NCI-H2227 (cell line): Measurements from ENCODE around the gene MRPS10.
A peak's percentile ranks its signal among the peaks of the same experiment; 100 is the strongest.
"Not testable (repeated sequence)": the region's sequence is repeated elsewhere in the genome, so short reads cannot be mapped to it uniquely, and the experiment has no call there.

Source experiments
- DNase-seq: peaks from one replicate; lab custom pipeline; 2025; ENCODE audit not compliant: unreplicated experiment; lab: John Stamatoyannopoulos, UW

MRPS10 gene

DNA sequence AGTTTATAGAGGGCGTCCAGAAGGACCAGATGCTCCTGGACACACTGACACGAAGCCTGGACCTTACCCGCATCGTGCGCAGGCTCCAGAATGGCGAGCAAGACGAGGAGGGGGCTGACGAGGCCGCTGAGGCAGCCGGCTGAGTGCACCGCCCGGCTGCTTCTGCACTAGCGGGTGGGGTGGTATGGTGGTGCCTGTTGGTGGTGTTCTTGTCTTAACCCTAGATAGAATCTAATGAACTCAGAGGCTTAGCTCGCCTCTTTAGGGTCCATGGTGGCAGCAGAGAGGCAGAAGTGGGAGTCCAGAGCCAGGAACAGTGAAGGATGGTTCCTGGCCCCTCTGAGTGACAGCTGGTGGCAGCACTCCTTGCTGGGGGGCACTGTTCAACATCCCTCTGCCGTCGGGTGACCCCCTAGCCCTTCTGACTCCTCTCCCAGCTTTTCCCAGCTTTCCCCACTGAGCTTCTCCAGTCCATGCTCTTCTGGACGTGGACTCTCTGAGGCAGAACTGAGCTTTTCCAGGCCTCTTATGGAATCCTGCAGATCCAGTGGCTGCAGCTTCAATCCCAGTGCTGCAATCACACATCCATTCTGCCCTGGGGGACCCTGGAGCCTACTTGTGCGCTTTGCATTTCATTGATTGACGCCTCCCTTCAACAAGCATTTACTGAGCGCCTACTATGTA lies 38.3 kb downstream of the MRPS10 start:
- DNase-seq = no peak

DNA sequence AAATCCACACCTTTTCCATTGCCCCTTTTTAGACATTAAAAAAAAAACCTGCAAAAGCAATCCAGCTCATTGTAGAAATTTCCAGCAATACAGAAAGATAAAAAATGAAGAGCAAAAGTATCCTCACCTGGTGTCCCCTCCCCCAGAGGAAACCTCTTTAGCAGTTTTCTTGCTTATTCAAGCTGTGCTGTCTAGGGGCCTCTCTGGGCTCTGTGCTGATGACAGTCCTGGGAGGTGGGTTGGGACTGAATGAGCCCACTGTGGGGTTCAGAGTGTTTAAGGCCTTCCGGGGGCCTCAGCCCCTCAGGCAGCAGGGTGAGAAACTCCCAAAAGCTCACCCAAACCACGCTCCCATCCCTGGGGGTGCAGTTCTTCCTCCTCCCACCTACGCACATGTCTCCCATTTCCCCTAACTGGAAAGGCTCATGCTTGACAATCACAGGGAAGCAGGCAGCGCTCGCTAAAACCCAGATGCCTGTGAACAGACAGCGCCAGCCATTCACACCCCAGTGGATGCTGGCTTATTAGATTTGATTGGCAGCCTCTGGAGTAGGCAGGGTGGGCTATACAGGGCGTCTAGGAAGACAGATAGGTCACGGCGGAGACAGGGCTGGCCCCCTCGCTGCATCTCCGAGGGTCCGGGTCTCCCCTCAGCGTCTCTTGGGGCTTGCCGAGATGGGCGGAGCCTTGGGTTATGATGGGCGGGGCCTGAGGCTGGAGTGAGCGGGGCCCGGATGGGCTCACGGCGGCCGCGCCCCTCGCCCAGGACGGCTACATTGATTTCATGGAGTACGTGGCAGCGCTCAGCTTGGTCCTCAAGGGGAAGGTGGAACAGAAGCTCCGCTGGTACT lies 39.9 kb downstream of the MRPS10 start:
- no peak for DNase-seq

DNA sequence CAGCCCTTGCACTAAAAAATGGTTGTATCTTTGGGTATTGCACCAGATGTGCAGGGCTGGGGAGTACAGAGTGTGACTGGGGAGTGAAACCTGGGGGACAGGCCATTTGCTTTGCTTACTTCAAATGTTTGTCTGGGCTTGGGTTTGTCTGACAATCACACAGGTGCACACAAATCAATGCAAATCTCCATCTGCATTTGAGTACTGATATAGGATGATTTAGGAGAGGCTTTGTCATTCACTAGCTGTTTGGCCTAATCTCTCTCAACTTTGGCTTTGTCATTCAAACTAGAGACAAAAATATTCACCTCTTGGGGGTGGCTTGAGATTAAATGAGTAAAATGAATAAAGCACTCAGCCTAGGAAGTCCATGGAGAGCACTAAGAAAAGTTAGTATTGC lies 40.7 kb downstream of the MRPS10 start:
- no peak for DNase-seq

DNA sequence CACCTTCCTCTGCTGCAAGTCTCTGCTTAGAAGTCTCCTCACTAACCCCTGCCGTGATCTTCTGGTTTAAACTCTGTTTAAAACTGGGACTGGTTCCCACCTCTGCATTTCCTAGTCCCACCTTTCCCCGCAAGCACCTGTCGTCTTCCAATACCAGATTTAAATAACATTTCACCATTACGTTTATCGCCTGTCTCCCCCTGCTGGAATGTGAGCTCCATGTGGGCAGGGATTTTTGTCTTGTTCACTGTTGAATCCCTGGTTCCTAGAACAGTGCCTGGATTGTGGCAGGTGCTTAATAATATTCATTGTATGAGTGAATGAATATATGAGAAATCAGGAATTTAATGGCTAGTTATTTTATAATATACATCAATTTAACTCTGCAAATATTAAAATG lies 41.8 kb downstream of the MRPS10 start:
- no peak for DNase-seq

DNA sequence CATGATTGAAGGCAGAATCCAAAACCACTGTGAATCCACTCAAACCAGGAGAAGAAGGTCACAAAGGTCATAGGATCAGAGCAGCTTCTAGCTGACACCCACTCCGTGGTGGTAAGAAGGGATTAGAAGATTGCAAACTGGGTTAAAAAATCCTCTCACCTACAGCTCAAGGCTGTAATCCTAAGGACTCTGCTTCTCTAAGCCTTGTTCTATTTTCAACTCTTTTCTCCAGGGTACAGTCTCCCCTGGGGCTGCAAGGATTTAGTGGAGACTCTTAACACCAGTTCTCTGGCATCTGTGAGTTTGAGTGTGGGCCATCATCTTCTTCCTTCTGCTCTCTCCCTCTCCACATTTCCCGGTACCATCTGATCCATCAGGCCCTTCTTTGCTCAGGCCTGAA lies 44.6 kb downstream of the MRPS10 start, which contains the start of gene GUCA1A:
Gene GUCA1A (plus strand): TSS at position 264 of the 400 bp plus-strand sequence. CDS start 250 bp downstream, outside the sequence.
- no peak for DNase-seq

DNA sequence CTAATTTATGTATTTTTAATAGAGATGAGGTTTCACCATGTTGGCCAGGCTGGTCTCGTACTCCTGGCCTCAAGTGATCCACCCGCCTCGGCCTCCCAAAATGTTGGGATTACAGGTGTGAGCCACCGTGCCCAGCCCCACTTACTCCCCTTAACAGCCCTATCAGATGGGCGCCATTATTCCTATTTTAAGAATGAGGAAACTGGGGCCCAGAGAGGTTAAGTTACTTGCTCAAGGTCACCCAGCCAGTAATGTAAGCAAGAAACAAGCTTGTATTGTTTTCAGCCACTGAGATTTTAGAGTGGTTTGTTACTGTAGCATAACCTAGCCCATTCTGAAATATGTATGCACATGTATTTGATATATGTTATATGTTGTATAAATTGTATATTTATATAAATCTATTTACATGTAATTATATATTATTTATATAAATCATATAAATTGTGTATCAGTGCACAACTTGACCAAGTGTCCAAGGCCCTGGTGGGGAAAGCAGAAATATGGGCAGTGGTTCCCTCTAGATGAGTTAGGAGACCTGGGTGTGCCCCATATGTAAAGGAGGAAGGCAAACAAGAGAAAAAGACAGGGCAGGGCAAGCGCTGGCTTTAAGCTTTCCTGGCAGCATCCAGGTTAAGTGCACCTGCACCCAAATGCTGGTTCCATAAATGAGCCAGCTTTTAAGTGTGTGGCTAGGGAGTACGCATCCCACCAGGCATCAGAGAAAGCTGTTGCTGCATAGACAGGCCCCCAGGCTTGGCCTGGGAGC lies 45.7 kb downstream of the MRPS10 start:
- DNase-seq = no peak

DNA sequence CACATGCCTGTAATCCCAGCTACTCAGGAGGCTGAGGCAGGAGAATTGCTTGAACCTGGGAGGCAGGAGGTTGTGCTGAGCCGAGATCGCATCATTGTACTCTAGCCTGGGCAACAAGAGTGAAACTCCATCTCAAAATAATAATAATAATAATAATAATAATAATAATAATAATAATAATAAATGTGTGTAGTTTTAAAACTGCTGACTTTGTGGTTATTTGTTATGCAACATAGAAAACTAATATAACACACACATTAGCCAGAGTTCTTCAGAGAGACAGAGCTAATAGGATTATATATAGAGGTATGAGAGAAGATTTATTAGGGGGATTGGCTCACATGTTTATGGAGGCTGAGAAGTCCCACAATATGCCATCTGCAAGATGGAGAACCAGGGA lies 47.9 kb downstream of the MRPS10 start:
- not testable (repeated sequence) for DNase-seq

DNA sequence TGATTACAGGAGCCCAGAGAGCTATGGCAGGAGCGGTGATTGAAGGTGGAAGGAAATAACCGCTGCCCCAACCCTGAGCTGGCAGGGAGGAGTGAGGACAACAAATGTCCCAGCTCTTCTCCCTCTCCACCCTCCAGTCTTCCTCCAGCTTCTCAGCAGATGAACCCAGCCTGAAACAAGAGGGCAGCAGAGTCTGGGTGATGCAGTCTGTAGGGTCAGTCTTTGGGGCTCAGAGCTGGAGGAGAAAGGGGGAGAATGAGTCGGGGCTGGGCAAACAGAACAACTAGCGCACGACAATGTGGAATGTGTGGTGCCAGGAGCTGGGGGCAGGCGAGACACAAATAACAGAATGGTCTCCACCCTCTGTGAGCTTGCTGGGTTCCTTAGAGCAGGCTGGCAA lies 49.0 kb downstream of the MRPS10 start:
- DNase-seq = no peak

DNA sequence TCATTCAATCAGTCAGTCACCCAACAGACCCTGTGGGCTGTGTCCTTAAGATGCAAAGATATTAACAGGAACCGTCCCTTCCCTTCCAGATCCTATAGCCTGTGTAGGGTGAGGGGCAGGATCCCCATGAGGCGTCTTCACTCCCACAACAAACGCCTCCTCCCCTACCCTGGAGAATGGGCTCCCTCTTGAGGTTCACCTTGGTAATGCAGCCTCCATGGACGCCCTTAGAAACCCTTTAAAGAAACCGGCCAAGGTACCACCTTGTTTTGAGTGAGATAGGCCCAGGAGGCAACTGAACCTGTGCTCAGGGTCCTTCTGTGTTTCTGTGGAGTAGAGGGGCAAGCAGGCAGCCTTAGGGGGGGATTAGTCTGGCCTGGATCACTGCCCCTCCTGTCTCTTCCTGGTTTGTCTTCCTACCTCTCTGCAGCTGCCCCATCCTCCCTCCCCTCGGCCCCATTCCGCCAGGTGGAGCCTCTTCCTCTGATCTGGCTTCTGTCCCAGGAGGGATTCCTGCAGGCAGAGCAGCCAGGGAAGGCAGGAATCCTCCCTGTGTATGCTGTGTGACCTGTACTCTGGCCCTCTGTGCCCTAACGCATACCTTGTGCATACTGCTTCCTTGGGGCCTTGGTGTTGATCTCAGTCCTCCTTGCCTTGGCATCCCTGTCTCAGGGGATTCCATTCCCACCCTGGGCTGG lies 51.1 kb downstream of the MRPS10 start:
- peak; percentile 80 for DNase-seq

DNA sequence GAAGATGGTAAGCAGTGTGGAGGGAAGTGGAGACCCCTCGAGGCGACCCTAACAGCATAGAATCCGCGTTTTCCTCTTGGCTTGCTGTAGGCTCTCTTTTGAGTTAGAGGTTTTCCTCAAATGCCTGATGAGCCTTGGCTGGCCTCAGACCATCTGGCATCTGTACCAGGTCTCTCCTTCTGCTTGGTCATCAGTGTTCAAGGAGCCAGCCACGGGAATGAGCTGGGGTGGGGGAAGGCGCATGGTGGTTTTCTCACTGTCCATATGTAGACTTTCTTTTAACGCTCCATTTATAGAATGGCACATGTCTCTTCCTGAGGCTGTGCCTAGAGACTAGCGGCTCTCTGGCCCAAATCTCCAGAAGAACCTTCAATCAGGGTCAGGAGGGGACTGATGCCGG lies 52.6 kb downstream of the MRPS10 start:
- no peak for DNase-seq

DNA sequence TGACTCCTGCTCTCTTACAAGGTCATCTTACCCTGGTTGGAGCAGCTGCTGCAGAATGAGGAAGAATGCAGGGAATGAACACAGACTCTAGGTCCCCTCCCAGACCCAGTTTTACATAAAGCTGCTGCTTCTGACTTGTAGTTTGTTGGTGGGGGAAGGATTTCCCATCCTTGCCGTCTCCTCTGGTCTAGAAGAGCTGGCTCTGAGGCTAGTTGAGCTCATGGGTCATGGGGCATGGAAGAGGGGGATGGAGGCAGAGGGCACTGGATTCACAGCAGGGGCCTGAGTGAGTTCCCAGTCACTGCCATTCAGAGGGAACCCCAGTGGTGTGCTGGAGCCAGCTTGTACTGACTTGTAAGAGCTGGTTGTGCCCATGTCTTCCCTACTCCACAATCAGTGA lies 53.7 kb downstream of the MRPS10 start:
- DNase-seq = no peak

DNA sequence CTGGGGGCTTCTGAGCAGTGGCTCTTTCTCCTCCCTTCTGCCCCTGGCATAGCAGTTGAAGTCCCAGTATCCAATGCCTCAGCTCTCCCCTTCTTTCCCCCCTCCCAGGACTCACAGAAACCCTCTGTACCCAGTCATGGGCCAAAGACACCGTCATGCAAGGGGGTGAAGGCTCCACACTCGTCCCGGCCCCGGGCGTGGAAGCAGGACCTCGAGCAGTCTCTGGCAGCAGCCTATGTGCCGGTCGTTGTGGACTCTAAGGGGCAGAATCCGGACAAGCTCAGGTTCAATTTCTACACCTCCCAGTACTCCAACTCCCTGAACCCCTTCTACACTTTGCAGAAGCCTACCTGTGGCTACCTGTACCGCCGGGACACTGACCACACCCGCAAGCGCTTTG lies 54.8 kb downstream of the MRPS10 start:
- DNase-seq = no peak

DNA sequence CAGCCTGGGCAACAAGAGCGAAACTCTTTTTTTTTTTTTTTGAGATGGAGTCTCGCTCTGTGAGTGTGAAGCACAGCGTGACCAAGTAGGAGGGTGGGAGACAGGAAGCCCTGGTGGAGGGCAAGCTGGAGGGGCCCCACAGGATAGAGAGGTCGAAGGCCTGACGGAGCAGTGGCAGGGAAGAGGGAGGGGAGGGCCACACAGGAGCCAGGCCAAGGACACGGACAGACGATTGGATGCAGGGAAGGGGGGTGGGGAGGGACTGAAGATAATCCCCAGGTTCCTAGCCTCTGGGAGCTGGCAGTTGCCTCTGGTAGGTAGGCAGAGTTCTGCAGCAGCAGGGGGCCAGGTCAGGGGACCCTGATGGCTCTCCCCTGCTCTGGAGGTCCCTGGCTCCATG lies 55.3 kb downstream of the MRPS10 start:
- DNase-seq = no peak

DNA sequence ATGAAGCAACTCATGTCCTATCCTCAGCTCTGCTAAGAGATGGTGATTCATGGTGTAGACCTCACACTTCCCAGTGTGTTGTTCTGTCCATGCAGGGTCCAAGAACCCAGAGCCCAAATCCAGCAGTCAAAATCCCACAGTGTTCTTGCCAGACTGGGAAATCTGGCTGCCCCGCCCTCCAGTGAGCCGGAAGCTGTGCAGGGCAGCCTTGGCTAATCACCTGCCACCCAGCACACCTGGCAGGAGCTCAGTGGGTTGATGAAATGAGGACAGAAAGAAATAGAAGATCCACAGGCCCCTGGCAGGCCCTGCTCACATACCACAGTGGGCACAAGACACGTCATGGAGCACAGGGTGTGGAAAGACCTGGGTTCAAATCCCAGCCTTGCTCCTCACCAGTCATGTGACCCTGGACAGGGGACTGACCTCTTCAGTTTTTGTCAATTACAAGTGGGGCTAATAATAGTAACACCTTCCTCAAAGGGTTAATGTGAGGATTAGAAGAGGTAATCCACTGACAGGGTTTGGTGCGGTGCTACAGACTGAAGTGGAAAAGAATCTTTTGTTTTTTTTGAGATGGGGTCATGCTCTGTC lies 58.1 kb downstream of the MRPS10 start:
- DNase-seq = no peak

DNA sequence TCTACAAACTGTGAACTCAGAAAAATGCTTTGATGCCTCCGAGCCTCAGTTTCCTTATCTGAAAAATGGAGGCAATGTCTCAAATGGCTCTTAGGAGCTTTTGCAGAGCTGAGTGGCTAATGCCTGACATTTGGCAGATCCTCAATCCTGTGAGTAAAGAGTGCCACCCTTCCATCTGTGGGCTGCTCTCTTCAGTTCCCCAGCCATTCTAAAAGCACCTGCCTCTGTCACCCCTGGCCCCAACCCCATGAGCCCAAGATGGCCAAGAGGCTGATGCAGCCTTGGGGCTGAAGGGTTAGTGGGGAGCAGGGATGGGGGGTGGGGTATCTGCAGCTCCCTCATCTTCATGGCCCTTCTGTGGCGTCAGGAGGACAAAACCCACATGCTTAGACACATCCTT lies 59.0 kb downstream of the MRPS10 start:
- no peak for DNase-seq

DNA sequence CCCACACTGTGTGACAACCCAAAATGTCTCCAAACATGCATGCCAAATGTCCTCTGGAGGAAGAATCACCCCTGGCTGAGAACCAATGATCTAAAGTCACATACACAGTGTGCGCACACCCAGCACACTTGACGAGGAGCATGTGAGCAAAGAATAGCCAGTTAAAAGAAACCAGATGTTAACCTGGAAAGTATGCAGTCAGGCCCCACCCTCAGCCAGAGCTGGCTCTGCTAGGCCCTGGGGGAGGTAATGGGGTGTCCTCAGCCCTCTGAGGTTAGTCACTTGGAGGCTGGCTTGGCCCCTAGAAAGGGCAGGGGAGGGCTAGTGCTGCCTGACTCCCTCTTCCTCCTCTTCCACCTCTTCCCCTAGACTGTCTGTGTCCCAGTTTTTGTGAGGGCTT lies 59.6 kb downstream of the MRPS10 start:
- no peak for DNase-seq
